Calu3 (cell line): Measurements from ENCODE around the gene PITPNM3. TPM values are rescaled to one million over a fixed set of nuclear protein-coding genes. Genes with fewer than 3 reads are reported as not detected.

Experiments used
- BruUV-seq: library from RNA; stranded (reverse); fragments of 400-500 nt; replicated peaks from 2 replicates; lab custom pipeline; 2021; lab: Mats Ljungman, UMichigan
- CTCF ChIA-PET: fragments of 300-600 bp; sonication (Branson Sonifier 250); formaldehyde crosslinking; loops from one replicate; lab custom pipeline; 2022; ENCODE audit warnings: antibody characterized with exemption; lab: Charles Lee
- DNase-seq: peaks from one replicate; pipeline ENCODE4 v3.0.0; 2022
- H3K27ac Mint-ChIP-seq: one replicate; pipeline ENCODE4 v1.8.0; 2022; ENCODE audit warnings: mixed read lengths; ENCODE audit not compliant: unreplicated experiment
- H3K27me3 Mint-ChIP-seq: one replicate; pipeline ENCODE4 v1.8.0; 2022; ENCODE audit warnings: mixed read lengths; ENCODE audit not compliant: unreplicated experiment
- H3K36me3 Mint-ChIP-seq: one replicate; pipeline ENCODE4 v1.8.0; 2022; ENCODE audit warnings: mild to moderate bottlenecking, moderate library complexity, mixed read lengths; ENCODE audit not compliant: insufficient read depth, unreplicated experiment
- H3K4me1 Mint-ChIP-seq: one replicate; pipeline ENCODE4 v1.8.0; 2022; ENCODE audit warnings: mild to moderate bottlenecking, low read depth, mixed read lengths; ENCODE audit not compliant: unreplicated experiment
- H3K4me3 Mint-ChIP-seq: one replicate; pipeline ENCODE4 v1.8.0; 2022; ENCODE audit warnings: mild to moderate bottlenecking, low read depth, moderate library complexity, mixed read lengths; ENCODE audit not compliant: unreplicated experiment
- H3K9me3 Mint-ChIP-seq: one replicate; pipeline ENCODE4 v1.8.0; 2022; ENCODE audit warnings: low read depth, mixed read lengths; ENCODE audit not compliant: unreplicated experiment
- intact Hi-C: fragments of 100-400 bp; cut with micrococcal nuclease; formaldehyde crosslinking; loops from one replicate; pipeline ENCODE4 v1.10.0; 2022; ENCODE audit not compliant: unreplicated experiment
- total RNA-seq: library from RNA; stranded (reverse); gene quantifications from 2 replicates; pipeline ENCODE4 v1.2.3, GENCODE V29; 2022
- TF ChIP-seq, protein P1 (sequence below): fragments of 200-600 bp; IDR thresholded peaks from one replicate; pipeline ENCODE4 v1.8.0; 2022; ENCODE audit warnings: antibody characterized with exemption; ENCODE audit not compliant: unreplicated experiment

PITPNM3 gene
- total RNA-seq, 1 experiment from 2014 or later = 10.7 TPM

GRCh38 chr17:6512552-6512951, 43.8 kb downstream of the PITPNM3 start:
- CTCF ChIA-PET = no interaction called here
- H3K36me3 Mint-ChIP-seq = peaks cover 7% of the 10 kb centered on the region
- DNase-seq = no peak
- no peak overlapping the region for H3K4me3 Mint-ChIP-seq
- TF ChIP-seq, protein P1, sequence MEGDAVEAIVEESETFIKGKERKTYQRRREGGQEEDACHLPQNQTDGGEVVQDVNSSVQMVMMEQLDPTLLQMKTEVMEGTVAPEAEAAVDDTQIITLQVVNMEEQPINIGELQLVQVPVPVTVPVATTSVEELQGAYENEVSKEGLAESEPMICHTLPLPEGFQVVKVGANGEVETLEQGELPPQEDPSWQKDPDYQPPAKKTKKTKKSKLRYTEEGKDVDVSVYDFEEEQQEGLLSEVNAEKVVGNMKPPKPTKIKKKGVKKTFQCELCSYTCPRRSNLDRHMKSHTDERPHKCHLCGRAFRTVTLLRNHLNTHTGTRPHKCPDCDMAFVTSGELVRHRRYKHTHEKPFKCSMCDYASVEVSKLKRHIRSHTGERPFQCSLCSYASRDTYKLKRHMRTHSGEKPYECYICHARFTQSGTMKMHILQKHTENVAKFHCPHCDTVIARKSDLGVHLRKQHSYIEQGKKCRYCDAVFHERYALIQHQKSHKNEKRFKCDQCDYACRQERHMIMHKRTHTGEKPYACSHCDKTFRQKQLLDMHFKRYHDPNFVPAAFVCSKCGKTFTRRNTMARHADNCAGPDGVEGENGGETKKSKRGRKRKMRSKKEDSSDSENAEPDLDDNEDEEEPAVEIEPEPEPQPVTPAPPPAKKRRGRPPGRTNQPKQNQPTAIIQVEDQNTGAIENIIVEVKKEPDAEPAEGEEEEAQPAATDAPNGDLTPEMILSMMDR = no peak
- H3K4me1 Mint-ChIP-seq = peaks cover 22% of the 10 kb centered on the region
- H3K27me3 Mint-ChIP-seq = no peaks in the 10 kb centered on the region
- no peak overlapping the region for H3K27ac Mint-ChIP-seq
- peaks cover 3% of the 10 kb centered on the region for H3K9me3 Mint-ChIP-seq
- intact Hi-C loops = no loop called here
- no TSS peak for BruUV-seq

DNA sequence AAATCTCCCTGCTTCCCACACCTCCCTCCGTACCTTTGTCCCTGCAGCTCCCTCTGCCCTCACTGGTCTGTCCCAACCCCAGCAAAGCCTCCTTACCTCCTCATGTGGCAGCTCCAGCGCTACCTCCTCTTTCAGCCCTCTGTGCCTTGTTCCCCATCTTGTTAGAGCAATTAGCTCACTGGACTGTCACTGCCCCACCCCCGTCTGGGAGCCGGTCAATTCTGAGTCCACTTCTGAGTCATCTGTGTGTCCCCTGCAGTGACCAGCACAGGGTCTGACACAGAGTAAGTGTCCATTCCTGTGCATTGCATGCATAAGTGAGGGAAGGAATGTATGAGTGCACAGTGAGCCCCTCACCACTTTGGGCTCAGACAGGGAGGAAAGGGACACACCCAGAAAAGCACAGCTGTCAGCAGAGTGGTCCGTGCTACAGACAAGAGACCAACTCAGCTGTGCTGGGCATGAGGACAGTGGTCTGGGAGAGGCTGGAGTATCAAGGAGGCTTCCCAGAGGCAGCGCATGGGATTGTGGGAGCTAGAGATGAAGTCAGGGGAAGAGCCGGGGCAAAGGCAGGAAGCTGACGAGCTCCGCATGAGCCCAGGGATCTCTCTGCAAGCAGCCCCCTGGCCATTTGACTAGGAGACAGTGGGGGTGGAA, 45.9 kb downstream of the PITPNM3 start:
- BruUV-seq = TSS peak; percentile 58
- Mint-ChIP-seq H3K9me3 (no peaks in the 10 kb centered on the region), H3K36me3 (peaks cover 7% of the 10 kb centered on the region), H3K27me3 (no peaks in the 10 kb centered on the region), H3K4me1 (peaks cover 35% of the 10 kb centered on the region), H3K4me3 (no peak overlapping the region), H3K27ac (no peak overlapping the region)
- peak; percentile 69 for DNase-seq
- TF ChIP-seq, protein P1 = no peak
- intact Hi-C loops = no loop called here
- CTCF ChIA-PET = interaction anchor here (0.7 to 0.9 kb wide), 2 partner anchors 37 to 90 kb away, joined by 3 to 6 read pairs; no protein-coding TSS in a partner anchor

DNA sequence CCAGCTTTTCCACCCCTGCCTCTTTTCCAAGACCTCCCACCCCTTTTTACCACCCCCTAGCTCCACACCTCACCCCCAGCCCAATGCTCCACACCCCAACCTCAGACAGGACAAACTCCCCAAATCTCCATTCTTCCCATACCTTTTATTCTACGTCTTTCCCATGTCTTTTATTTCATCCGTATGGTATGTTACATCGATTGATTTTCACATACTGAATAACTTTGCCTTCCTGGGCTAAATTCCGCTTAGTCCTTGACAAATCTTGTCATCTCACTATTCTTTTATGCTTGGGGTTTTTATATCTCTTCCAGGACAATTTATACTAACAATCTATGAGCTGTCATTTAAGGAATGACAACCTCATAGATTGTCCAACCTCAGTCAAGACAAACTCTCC, 46.4 kb downstream of the PITPNM3 start:
- peaks cover 39% of the 10 kb centered on the region for H3K4me1 Mint-ChIP-seq
- no TSS peak for BruUV-seq
- TF ChIP-seq, protein P1 = no peak
- intact Hi-C loops = loop anchor here (5.0 kb wide), 1 partner anchor 42 kb away; no protein-coding TSS in a partner anchor
- CTCF ChIA-PET = interaction anchor here (0.7 kb wide), 1 partner anchor 90 kb away, joined by 6 read pairs; no protein-coding TSS in a partner anchor
- H3K9me3 Mint-ChIP-seq = no peaks in the 10 kb centered on the region
- H3K36me3 Mint-ChIP-seq = peaks cover 7% of the 10 kb centered on the region
- H3K4me3 Mint-ChIP-seq = no peak overlapping the region
- no peaks in the 10 kb centered on the region for H3K27me3 Mint-ChIP-seq
- DNase-seq = no peak
- H3K27ac Mint-ChIP-seq = no peak overlapping the region

- CTCF ChIA-PET = no interaction called here
- no peaks in the 10 kb centered on the region for H3K9me3 Mint-ChIP-seq
- peak; percentile 73 for DNase-seq
- no peak overlapping the region for H3K27ac Mint-ChIP-seq
- peaks cover 39% of the 10 kb centered on the region for H3K4me1 Mint-ChIP-seq
- TSS peak; percentile 38 for BruUV-seq
- intact Hi-C loops = loop anchor here (5.0 kb wide), 1 partner anchor 43 kb away; no protein-coding TSS in a partner anchor
- no peak overlapping the region for H3K4me3 Mint-ChIP-seq
- TF ChIP-seq, protein P1 = no peak
- H3K27me3 Mint-ChIP-seq = no peaks in the 10 kb centered on the region
- H3K36me3 Mint-ChIP-seq = peaks cover 7% of the 10 kb centered on the region
Measured at GRCh38 chr17:6509031-6509771, 47.2 kb downstream of the PITPNM3 start.
